ENCODE results near the gene PRKD2.

Gene PRKD2

GRCh38 chr19:46660008-46660517 lies 56.9 kb downstream of the PRKD2 start:
- no peak for DNase-seq

DNA sequence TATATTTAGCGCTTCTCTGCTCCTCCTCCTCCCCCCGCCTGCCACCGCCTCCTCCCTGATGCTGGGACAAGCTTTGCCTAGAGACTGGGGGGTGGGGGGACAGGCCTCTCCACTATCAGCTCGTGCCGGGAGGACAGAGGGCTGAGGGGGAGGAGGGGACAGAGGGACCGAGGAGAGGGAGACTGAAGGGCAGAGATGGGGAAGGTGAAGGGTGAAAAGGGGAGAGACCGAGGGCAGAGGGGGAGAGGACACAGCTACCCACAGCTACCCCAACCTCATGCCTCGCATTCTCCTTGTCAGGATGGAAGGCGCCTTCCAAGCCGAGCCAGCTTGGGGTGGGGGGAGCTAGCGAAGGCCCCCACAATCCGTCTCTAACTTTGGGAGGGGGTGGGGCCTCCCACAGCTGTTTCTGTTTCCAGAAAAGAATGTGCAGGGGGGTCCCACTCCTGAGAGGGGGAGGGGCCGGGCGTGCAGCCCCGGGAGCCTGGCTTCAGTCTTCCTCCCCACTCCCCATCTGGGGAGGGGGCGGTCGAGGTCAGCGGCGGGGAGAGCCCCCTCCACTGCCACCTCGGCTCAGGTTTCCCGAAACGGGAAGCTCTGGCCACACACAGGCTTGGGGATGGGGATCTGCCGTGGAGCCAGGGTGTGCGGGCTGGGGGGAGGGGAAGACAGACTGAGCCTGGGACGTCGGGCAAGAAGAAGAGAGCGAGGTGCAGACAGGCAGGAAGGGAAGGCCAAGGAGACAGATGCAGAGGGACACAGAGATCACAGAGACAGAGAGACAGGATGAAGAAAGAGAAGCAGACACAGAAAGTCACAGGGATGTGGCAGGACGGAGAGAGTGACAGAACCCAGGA lies 57.5 kb downstream of the PRKD2 start:
- no peak for DNase-seq

GRCh38 chr19:46656541-46656940 lies 60.4 kb downstream of the PRKD2 start:
- DNase-seq = no peak

GRCh38 chr19:46654621-46655152 lies 62.2 kb downstream of the PRKD2 start:
- DNase-seq = no peak

- DNase-seq = no peak
Measured at GRCh38 chr19:46650445-46650844, 66.5 kb downstream of the PRKD2 start.

DNA sequence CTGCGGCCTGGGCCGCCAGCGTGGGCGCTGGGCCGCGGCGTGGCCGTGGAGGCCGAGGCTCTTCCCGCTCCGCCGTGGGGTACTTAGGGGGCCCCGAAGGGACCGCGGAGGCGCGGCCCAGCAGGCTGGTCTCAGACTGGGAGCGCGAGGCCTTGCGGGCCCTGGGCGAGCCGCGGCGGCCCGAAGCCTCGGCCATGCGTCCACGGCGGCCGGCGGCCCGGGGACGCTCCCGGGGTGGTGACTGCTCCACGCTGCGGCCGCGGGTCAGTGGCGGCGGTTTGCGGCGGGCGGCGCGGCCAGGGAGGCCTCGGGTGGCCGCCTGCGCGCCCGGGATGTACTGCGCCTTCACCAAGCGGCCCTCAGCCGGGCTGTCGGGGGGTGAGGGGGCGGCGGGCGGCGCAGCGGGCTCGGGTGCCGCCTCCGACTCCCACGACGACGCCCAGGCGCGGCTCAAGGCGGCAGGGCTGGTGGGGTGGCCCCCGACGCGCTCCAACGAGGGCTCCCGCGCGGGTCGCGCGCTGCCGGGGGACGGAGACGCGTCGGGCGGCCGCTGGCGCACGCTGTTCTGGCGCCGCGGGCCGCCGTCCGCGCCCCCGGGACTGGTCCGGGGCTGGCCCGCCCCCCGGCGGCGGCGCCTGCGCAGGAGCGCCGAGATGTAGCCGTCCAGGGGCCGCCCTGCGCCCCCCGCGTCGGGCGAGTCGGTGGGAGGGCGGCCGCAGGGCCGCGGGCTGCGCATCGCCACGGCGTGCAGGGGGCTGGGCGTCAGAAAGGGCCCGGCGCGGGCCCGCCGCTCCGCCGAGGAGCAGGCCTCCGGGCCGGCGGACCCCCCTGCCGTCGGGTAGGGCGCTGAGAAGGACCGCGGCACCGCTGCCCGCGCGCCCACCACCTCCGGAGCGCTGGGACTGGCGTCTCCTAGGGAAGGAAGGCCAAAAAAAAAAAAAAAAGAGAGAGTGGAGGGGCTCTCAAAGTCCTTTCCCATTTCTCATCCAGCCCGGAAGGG lies 67.7 kb downstream of the PRKD2 start:
- no peak for DNase-seq

DNA sequence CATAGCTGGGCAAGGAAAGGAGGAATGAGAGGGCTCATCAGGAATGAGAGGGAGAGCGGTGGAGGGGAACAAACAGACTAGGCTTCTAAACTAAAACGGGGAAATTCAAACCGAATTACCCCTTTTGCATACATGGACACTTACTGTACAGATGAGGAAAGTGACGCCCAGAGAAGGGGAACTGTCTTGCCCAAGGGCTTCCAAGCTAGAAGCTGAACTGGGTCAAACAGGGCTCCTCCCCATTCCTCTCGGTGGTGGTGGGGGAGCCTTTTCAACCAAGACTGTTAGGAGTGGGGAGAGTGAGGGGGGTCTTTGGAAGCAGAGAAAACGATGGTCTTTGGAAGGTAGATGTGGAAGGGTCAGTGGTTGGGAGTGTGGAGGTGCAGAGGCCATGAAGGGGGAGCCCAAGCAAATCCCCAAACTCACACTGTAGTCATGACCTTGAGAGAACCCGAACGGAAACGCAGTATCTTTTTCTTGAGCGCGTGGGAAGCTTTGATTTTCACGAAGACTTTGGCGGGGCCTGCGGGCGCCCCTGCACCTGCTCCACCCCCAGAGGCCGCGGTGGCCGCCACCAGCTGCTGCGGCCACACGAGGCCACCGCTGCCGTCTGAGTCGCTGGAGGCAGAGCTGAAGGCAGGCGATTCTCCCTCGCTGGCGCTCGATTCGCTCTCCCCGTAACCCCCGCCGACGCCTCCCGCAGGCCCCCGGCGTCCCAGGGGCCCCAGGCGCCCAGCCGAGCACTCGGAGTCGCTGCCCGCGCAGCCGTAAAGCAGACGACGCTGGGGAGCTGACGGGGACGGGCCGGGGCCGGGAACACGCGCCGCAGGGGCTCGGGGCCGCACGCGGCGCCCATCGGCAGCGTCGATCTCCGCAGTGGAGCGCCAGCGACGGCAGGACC lies 68.6 kb downstream of the PRKD2 start:
- no peak for DNase-seq

GRCh38 chr19:46646402-46646801 lies 70.5 kb downstream of the PRKD2 start:
- DNase-seq = no peak

GRCh38 chr19:46644720-46645119 lies 72.2 kb downstream of the PRKD2 start:
- DNase-seq = no peak

- DNase-seq = no peak
Measured at GRCh38 chr19:46640656-46641055, 76.3 kb downstream of the PRKD2 start.

DNA sequence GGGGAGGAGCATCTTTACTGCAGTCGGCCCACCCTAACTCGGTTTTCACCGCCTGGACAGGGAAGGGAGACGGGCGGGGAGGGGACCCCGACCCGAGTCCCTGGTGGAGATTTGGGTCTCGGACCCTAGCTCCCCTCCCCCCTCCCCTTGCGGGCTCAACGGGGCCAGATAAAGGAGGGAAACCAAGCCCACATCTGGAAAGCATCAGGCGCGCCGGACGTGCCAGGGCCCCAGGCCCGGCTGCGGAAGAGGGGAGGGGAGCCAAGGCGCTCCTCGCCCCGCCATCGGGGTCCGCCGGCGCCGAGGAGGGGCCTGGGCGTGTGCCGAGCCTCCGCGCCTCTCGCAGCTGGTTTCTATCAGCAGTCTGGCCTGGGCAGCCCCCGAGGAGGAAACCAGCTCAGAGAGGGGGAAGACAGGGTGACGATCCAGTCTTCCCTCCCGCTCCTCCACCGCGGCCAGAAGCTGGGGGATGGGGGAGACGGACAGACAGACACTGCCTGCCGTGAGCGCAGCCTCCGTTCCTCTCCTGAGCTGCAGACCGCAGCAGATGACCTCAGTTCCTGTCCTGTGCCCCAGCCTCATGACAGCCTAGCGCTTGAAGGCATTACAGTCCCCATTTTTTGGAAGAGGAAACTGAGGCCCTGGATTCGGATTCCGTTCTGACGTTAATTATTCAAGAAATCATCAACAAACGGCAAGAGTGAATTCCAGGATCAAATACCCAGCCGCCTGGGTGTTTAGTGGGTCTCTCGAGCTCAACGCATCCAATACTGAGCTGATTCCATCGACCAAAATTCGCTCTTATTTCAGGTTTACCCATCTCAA lies 77.3 kb downstream of the PRKD2 start:
- no peak for DNase-seq

DNA sequence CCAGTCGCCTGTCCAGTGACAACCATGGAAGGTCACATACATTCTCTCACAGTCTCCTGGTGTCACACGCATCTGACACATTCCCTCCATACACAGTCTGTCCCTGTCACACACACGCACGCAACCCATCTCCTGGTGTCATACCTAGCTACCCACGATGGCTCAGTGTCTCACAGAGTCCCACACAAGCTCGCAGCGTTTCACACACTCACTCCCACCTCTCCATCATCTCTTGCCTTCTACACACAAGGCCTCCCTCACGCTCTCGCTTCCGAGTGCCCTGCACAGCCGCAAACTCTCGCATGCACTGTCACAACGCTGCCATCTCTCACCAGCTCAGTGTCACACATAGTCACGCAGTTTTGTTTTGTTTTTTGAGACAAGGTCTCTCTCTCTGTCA lies 79.7 kb downstream of the PRKD2 start:
- DNase-seq = no peak

DNA sequence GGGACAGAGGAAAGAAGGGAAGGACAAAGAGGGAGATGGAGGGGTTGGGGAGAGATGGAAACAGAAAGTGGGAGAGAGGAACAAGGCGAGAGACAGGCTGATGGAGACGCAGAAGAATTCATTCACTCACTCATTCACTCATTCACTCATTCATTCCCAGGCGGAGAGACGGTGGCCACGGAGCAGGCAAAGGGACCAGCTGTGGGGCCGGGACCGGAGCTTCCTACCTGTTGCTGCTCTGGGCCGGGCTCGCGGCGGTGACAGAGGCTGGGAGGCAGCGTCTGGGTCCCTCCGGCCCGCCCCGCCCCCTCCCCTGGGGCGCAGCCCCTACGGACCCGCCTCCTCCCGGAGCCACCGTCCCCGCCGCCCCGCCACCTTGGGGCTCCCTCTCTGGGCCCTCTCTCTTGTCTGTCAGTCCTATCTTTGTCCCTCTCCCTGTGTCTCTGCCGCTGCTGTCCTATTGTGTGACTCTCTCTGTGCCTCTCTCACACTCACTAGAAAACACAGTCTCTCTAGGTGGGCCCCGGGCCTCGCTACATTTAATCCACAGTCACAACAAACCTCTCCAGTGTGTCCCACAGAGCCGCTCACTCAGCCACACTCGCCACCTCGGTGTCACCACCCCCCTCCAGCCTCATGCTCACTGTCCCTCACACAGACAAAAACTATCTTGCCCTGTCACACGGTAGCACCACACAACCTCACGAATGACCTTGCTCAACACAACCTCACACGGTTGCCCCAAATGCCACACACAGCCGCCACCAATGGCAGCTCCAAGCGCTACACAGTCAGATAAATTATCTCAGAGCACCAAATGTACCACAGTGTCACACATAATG lies 80.8 kb downstream of the PRKD2 start, which contains the start of gene GNG8:
GNG8 (minus strand) TSS at position 283 of the 842 bp plus-strand sequence. CDS start 1,520 bp downstream, outside the sequence.
- DNase-seq = peak; percentile 44

DNA sequence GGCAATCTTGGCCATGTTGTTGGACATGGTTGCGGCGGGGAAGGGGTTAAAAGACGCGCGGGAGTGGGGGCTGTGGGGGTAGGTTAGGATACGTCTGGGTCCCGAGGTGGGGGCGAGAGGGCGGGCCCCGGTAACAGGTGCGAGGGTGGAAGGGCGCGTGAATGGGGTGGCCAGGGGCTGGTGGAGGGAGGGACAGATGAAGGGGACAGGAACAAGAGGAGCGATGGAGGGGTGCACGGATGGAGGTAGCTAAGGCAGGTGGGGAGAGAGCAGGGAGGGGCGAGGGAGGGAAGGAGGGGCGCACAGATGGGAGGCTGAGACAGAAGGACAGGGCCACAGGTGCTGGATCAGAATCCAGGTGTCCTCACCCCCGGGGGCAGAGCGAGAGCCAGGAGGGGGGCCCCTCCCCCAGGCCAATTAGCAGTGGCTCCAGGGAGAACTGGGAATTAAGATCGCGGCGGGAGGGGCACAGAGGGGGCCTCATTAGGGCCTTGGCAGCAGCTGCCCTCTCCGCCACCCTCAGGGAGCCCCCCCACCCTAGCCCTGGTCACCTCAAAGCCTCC lies 82.2 kb downstream of the PRKD2 start:
- no peak for DNase-seq

- DNase-seq = peak; percentile 98
Measured at GRCh38 chr19:46634045-46634655, 82.8 kb downstream of the PRKD2 start.

GRCh38 chr19:46633130-46633529 lies 83.8 kb downstream of the PRKD2 start:
- DNase-seq = no peak

GRCh38 chr19:46631481-46631880 lies 85.4 kb downstream of the PRKD2 start:
- DNase-seq = no peak

DNA sequence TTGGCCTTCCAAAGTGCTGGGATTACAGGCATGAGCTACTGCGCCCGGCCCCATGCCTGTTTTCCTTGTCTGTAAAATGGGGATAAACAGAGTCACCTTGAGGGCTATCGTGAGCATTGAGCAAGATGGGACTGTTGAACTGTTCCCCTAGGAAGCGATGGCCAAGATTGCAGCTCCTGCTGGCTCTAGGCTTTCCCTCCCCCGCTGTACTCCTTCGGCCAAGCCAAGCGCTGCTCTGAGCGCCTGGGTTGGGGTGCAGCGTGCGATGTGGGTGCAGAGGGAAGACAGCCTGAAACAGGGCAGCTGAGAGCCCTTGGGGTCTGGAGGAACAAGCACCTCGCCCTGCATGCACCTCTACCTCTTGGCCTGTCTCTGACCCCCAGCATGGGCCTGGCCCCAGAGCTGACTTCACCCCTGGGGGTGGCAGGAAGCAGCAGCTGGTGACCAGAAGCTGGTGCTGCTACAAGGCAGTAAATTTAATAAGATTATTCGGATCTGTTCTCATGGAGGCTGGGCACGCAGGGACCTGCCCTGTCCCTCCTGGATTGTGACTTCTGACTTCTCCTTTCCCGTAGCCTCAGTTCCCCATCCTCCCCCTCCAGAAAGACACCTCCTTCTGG lies 86.2 kb downstream of the PRKD2 start:
- DNase-seq = no peak

GRCh38 chr19:46629546-46630025 lies 87.3 kb downstream of the PRKD2 start:
- no peak for DNase-seq

All from activated T-cell treated with anti-CD3 and anti-CD28 coated beads, Interleukin-2, amount 50 U/mL, for 1 hour (primary cell).